ENCODE results near the gene VCL. TPM values are rescaled to one million over a fixed set of nuclear protein-coding genes. Genes with fewer than 3 reads are reported as not detected.
"Not testable (repeated sequence)": the region's sequence is repeated elsewhere in the genome, so short reads cannot be mapped to it uniquely, and the experiment has no call there.

VCL gene
- total RNA-seq: 10 to 100 TPM; 13.4 to 14.4 TPM

DNA sequence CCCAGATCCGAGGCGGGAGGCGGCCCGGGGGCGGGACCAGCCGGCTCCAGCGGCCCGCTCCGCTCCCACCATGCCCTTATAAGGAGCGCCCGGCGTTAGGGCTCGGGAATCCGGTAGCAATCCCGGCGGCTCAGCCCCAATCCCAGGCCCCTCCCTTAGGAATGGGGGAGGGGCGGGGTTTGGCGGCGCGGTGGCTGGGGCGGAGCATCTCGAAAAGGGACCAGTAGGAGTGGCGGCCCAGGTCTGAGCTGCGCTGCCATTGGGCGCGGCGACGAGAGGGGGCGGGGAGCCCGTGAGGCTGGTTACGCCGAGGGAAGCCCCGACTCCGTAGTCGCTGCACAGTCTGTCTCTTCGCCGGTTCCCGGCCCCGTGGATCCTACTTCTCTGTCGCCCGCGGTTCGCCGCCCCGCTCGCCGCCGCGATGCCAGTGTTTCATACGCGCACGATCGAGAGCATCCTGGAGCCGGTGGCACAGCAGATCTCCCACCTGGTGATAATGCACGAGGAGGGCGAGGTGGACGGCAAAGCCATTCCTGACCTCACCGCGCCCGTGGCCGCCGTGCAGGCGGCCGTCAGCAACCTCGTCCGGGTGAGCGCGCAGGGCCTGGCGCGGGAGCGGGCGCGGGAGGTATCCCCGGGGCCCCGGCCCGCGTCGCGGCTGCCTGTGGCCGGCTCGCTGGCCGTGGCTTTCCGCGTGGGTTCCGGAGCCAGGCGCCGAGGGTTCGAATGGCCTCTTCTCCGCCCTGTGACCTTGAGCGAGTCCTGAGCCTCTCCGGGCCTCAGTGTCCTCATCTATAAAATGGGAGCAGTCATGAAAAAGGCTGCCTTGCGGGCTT, at the start of gene VCL:
Gene VCL (plus strand): TSS at position 330 of the 836 bp plus-strand sequence. CDS start 92 bp downstream, at position 422.
- H3K36me3 Mint-ChIP-seq (ENCODE audit: low read depth): no peaks in the 10 kb centered on the region
- H3K27ac Mint-ChIP-seq: peak within 1 kb of the TSS; percentile 89
- no peaks in the 10 kb centered on the region for H3K27me3 Mint-ChIP-seq (ENCODE audit: low read depth)
- intact Hi-C loops (cut with micrococcal nuclease): loop anchor here (1.0 to 5.0 kb wide), 7 partner anchors 42 to 1741 kb away; partner anchors contain the start of genes ADK, AP3M1 and SAMD8
- no peaks in the 10 kb centered on the region for H3K9me3 Mint-ChIP-seq
- peak; percentile 96 for DNase-seq
- peaks cover 26% of the 10 kb centered on the region for H3K4me1 Mint-ChIP-seq (ENCODE audit: low read depth)
- CTCF ChIA-PET: interaction anchor here (1.0 to 1.4 kb wide), 2 partner anchors 25 to 1237 kb away, joined by 3 to 4 read pairs; partner anchors contain the start of gene COMTD1
- H3K4me3 Mint-ChIP-seq: peak within 1 kb of the TSS; percentile 86

DNA sequence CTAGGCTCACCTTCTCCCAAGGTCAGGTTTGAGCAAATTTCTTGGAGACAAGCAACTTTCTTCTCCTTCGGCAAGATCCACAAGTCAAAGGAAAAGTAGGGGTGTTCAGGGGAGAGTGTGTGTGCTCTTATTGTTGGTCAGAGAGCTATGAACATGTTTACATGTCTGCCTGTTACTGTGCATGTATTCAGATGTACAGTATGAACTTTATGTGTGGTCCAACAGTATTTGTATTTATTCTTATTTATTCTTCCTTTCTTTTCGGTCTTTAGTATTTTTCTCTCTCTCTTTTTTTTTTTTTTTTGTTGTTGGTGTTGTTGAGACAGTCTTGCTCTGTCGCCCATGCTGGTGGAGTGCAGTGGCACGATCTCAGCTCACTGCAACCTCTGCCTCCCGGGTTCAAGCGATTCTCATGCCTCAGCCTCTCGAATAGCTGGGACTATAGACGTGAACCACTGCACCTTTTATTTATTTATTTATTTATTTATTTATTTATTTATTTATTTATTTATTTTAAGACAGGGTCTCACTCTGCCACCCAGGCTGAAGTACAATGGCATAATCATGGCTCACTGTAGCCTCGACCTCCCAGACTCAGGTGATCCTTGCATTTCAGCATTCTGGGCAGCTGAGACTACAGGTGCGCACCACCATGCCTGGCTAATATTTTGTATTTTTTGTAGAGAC, 48.8 kb upstream of the VCL start:
- CTCF ChIA-PET: interaction anchor here (0.7 to 1.6 kb wide), 2 partner anchors 9 to 69 kb away, joined by 3 to 6 read pairs; no protein-coding TSS in a partner anchor

DNA sequence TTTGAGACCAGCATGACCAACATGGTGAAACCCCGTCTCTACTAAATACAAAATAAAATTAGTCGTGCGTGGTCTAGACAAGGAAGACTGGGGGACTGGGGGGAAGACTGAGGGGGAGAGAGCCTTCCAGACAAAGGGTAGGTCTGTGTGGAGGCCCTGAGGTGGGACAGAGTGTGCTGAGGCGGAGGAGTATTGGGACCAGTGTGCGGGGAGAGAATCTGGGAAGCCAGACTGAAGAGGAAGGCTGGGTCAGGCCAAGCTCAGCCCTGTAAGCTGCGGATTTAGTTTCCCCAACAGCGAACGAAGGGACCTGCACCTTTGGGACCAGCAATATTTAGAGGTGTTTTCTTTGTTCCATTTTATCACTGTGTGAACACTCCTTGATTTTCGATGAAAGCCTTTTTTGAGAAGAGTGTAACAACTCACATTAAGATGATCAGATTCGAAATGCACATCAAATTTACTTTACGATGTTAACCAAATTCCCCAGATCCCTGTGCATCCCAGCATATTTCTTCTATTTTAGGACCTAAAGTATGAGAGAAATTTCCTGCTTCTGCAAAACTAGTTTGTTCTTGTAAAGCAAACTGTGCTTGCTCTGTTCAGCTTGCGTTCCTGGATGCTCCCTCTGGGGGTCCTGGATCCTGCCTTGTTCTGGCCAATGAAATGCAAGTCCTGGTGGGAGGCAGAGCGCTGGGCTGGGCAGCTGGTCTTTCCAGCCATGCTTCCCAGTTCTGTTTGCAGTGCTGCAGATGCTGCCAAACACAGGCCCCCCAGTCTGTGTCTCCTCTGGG, 47.6 kb upstream of the VCL start:
- Mint-ChIP-seq H3K4me3 (no peak overlapping the region), H3K9me3 (no peaks in the 10 kb centered on the region), H3K4me1 (ENCODE audit: low read depth) (peaks cover 10% of the 10 kb centered on the region), H3K36me3 (ENCODE audit: low read depth) (no peaks in the 10 kb centered on the region), H3K27me3 (ENCODE audit: low read depth) (no peaks in the 10 kb centered on the region), H3K27ac (no peak overlapping the region)
- DNase-seq: no peak
- CTCF ChIA-PET: interaction anchor here (1.6 kb wide), 1 partner anchor 10 kb away, joined by 6 read pairs; no protein-coding TSS in a partner anchor
- intact Hi-C loops (cut with micrococcal nuclease): no loop called here

More for the DNA sequence above, 48.8 kb upstream of the VCL start:
- H3K9me3 Mint-ChIP-seq: no peaks in the 10 kb centered on the region
- H3K27ac Mint-ChIP-seq: no peak overlapping the region
- no peaks in the 10 kb centered on the region for H3K36me3 Mint-ChIP-seq (ENCODE audit: low read depth)
- intact Hi-C loops (cut with micrococcal nuclease): no loop called here
- no peaks in the 10 kb centered on the region for H3K27me3 Mint-ChIP-seq (ENCODE audit: low read depth)
- peaks cover 6% of the 10 kb centered on the region for H3K4me1 Mint-ChIP-seq (ENCODE audit: low read depth)
- H3K4me3 Mint-ChIP-seq: no peak overlapping the region
- no peak for DNase-seq

DNA sequence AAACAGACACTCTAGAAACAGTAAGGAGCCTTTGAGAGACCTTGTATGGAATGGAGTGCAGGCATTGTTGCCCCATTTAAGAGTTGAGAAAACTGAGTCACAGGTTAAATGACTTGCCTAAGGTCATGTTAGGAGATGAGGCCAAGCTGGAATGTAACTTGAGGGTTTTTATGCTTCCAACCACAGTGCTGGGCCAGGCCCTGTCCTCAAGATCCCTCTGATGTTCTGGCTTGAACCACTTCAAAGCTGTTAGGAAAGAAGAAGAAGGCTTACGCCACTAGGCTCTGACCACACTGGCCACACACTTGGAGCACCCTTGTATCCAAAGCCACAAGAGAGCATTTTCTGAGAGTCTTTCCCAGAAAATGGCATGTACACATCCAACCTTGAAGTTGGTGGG, 44.3 kb upstream of the VCL start:
- Mint-ChIP-seq H3K27me3 (ENCODE audit: low read depth) (no peaks in the 10 kb centered on the region), H3K9me3 (no peaks in the 10 kb centered on the region), H3K4me1 (ENCODE audit: low read depth) (peaks cover 32% of the 10 kb centered on the region), H3K4me3 (no peak overlapping the region), H3K36me3 (ENCODE audit: low read depth) (no peaks in the 10 kb centered on the region), H3K27ac (no peak overlapping the region)
- CTCF ChIA-PET: interaction anchor here (0.7 to 3.8 kb wide), 8 partner anchors 9 to 958 kb away, joined by 3 to 26 read pairs (median 4); no protein-coding TSS in a partner anchor
- intact Hi-C loops (cut with micrococcal nuclease): no loop called here
- DNase-seq: no peak

DNA sequence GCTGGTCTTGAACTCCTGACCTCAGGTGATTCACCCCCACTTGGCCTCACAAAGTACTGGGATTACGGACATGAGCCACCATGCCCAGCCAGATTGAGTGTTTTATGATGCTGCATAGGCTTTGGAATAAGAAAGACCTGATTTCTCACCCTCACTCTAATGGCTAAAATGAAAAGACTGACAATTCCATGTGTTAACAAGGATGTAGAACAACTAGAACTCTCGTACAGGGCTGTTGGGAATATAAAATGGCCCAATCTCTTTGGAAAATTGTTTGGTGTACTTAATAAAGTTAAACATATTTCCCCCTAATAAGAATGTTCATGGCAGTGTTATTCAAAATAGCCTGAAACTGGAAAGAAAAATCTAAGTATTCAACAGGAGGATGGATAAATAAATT, 43.2 kb upstream of the VCL start:
- Mint-ChIP-seq H3K27me3 (ENCODE audit: low read depth) (no peaks in the 10 kb centered on the region), H3K9me3 (no peaks in the 10 kb centered on the region), H3K4me3 (no peak overlapping the region), H3K36me3 (ENCODE audit: low read depth) (no peaks in the 10 kb centered on the region), H3K4me1 (ENCODE audit: low read depth) (peaks cover 40% of the 10 kb centered on the region), H3K27ac (no peak overlapping the region)
- intact Hi-C loops (cut with micrococcal nuclease): loop anchor here (5.0 kb wide), 2 partner anchors 67 to 148 kb away; no protein-coding TSS in a partner anchor
- DNase-seq: no peak
- CTCF ChIA-PET: interaction anchor here (2.1 to 3.8 kb wide), 2 partner anchors 14 to 67 kb away, joined by 7 to 26 read pairs; no protein-coding TSS in a partner anchor

DNA sequence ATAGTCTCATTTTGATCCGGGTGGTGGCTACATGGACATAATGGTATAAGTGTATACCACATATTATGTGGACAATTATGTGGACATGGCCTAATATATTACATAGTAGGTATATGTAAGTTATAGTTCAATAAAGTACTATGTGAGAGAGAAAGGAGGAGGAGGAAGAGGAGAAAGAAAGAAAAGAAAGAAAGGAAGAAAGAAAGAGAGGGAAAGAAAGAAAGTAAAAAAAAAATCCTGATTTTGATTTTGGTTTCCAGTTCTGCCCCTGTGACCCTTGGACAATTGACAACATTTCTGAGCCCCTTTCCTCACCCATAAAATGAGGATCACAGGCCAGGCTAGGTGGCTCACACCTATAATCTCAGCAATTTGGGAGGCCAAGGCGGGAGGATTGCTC, 42.2 kb upstream of the VCL start:
- H3K27me3 Mint-ChIP-seq (ENCODE audit: low read depth): no peaks in the 10 kb centered on the region
- no peaks in the 10 kb centered on the region for H3K9me3 Mint-ChIP-seq
- CTCF ChIA-PET: interaction anchor here (1.5 to 1.8 kb wide), 3 partner anchors 37 to 68 kb away, joined by 4 to 7 read pairs (median 7); no protein-coding TSS in a partner anchor
- intact Hi-C loops (cut with micrococcal nuclease): loop anchor here (1.0 to 5.0 kb wide), 4 partner anchors 43 to 147 kb away; partner anchors contain the start of gene VCL
- DNase-seq: no peak
- no peaks in the 10 kb centered on the region for H3K36me3 Mint-ChIP-seq (ENCODE audit: low read depth)
- no peak overlapping the region for H3K4me3 Mint-ChIP-seq
- no peak overlapping the region for H3K27ac Mint-ChIP-seq
- peaks cover 43% of the 10 kb centered on the region for H3K4me1 Mint-ChIP-seq (ENCODE audit: low read depth)

DNA sequence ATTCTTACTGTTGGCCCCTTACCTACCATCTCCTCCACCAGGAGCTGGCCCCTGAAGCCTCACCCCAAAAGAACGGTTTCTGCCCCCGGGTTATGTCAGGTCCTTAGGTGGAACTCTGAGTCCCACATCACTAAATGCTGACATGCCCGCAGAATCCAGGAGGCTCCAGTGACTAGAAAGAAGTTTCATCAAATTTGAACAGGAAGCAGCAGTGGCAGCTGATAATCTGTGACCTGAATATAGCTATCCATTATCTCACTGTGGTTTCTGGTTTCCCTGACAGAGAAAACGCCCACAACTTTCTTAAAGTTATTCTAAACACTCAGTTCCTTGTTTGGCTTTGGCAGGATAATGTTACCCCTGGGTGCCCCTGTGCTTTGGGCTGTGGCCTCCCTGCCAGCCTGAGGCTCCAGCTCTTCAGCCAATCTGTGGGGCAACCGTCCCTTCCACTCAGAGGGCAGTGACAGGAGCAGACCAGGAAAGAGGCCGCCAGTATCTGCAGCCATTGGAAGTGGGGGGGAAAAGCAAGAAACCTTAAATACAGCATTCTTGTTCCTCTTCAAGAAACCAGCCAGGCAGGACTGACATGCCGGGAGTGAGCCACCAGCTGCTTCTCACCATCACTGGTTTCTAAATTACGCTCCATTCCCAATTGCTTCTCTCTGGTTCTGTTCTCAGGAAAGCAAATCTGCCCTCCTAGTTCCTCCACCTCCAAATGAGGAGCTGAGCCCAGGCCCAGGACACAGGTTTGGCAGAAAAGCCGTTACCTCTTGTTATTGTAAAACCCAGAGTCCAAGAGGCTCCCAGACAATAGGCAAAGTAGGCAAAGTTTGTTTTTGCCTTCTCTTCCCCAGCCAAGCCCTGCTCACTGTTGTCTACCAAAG, 41.2 kb upstream of the VCL start:
- H3K4me3 Mint-ChIP-seq: peak overlapping the region; percentile 36
- no peaks in the 10 kb centered on the region for H3K36me3 Mint-ChIP-seq (ENCODE audit: low read depth)
- peaks cover 43% of the 10 kb centered on the region for H3K4me1 Mint-ChIP-seq (ENCODE audit: low read depth)
- no peaks in the 10 kb centered on the region for H3K9me3 Mint-ChIP-seq
- H3K27me3 Mint-ChIP-seq (ENCODE audit: low read depth): no peaks in the 10 kb centered on the region
- H3K27ac Mint-ChIP-seq: peak overlapping the region; percentile 79
- CTCF ChIA-PET: interaction anchor here (0.6 to 2.2 kb wide), 20 partner anchors 11 to 1862 kb away, joined by 3 to 12 read pairs (median 6); no protein-coding TSS in a partner anchor
- peak; percentile 59 for DNase-seq
- intact Hi-C loops (cut with micrococcal nuclease): loop anchor here (1.0 to 5.0 kb wide), 6 partner anchors 42 to 146 kb away; partner anchors contain the start of gene VCL

DNA sequence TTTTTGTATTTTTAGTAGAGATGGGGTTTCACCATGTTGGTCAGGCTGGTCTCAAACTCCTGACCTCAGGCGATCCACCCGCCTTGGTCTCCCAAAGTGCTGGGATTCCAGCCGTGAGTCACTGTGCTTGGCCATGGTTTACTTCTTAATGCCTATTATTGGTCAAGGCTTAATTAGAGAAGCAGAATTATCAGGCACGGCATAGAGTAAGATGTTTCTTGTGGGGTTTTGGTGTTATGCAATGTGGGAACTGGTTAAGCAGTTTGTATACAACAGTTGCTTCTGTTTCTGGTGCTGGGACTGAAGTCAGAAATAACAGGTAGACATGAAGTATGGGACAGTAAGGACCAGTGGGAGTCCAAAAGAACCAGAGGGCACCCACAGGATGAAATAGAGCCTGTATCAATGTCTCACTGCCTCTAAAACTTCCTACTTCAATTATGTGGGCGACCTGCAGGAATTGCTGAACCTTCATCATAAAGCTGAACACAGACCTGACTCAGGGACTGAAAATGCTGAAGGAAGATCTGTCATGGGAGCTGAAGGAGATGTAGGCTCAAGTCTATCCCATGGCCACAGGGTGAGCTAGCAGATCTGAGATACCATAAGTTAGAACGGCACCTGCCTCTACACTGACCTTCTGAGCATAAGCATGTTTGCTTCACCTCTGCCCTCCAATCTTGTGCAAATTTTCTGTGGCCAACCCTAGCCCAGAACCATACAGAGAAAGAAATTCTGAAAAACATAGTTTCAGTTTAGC, 38.3 kb upstream of the VCL start:
- CTCF ChIA-PET: interaction anchor here (1.1 to 2.0 kb wide), 4 partner anchors 21 to 73 kb away, joined by 4 to 7 read pairs (median 4); no protein-coding TSS in a partner anchor
- Mint-ChIP-seq H3K27me3 (ENCODE audit: low read depth) (no peaks in the 10 kb centered on the region), H3K4me1 (ENCODE audit: low read depth) (peaks cover 37% of the 10 kb centered on the region), H3K9me3 (no peaks in the 10 kb centered on the region), H3K27ac (no peak overlapping the region), H3K36me3 (ENCODE audit: low read depth) (no peaks in the 10 kb centered on the region), H3K4me3 (no peak overlapping the region)
- intact Hi-C loops (cut with micrococcal nuclease): loop anchor here (5.0 kb wide), 2 partner anchors 72 to 143 kb away; no protein-coding TSS in a partner anchor
- no peak for DNase-seq

DNA sequence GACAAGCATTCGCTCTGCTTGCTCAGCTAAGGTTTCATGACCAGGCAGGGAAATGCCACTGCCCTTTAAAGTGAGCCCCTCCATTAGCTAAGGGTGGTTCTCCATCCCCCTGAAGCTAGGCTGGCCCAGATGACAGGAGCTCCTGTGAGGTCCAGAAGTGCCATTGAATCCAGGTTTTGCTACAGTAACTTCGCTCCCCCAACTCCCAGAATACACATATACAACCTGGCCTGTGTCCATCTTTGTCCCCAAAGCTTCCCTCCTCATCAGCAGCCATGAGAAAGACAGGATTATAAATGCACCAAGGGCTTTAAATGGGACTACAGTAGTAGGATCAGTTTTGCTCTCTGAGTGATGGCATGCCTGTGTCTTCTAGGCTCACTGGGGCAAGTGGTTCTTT, 35.5 kb upstream of the VCL start:
- H3K36me3 Mint-ChIP-seq (ENCODE audit: low read depth): no peaks in the 10 kb centered on the region
- no peak for DNase-seq
- no peak overlapping the region for H3K4me3 Mint-ChIP-seq
- H3K27ac Mint-ChIP-seq: no peak overlapping the region
- no peaks in the 10 kb centered on the region for H3K9me3 Mint-ChIP-seq
- no peaks in the 10 kb centered on the region for H3K27me3 Mint-ChIP-seq (ENCODE audit: low read depth)
- intact Hi-C loops (cut with micrococcal nuclease): no loop called here
- CTCF ChIA-PET: no interaction called here
- H3K4me1 Mint-ChIP-seq (ENCODE audit: low read depth): peaks cover 16% of the 10 kb centered on the region

DNA sequence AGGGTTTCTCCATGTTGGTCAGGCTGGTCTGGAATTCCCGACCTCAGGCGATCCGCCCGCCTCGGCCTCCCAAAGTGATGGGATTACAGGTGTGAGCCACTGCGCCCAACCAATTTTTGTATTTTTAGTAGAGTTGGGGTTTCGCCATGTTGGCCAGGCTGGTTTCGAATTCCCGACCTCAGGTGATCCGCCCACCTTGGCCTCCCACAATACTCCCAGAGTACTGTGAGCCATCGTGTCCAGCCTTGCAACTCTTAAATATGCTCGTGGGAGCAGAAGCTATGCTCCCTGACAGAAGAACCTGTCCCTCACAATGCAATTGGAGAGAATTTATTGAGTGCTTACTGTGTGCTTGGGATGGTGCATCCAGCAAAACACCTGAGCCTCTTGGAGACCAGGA, 34.4 kb upstream of the VCL start:
- H3K27me3 Mint-ChIP-seq (ENCODE audit: low read depth); H3K9me3 Mint-ChIP-seq; H3K4me3 Mint-ChIP-seq; DNase-seq; intact Hi-C loops (cut with micrococcal nuclease); H3K27ac Mint-ChIP-seq; H3K36me3 Mint-ChIP-seq (ENCODE audit: low read depth): not testable (repeated sequence)
- H3K4me1 Mint-ChIP-seq (ENCODE audit: low read depth): peaks cover 12% of the 10 kb centered on the region
- CTCF ChIA-PET: interaction anchor here (0.7 to 1.9 kb wide), 2 partner anchors 23 to 227 kb away, joined by 3 to 6 read pairs; no protein-coding TSS in a partner anchor
